H9 (cell line): ENCODE data around the gene ALKBH7. TPM values are rescaled to one million over a fixed set of nuclear protein-coding genes. Genes with fewer than 3 reads are reported as not detected.

Experiments used
- DNase-seq: peaks from one replicate; pipeline ENCODE4 v3.0.0-alpha.2; 2017
- H2AFZ ChIP-seq: one replicate; pipeline ENCODE4 v1.6.1; 2013; ENCODE audit warnings: mild to moderate bottlenecking, low read length, control low read depth, moderate library complexity
- H2AK5ac ChIP-seq: 2 replicates; pipeline ENCODE4 v1.6.1; 2013; ENCODE audit warnings: low read length, control low read depth, mixed read lengths; ENCODE audit not compliant: insufficient read length
- H2BK120ac ChIP-seq: one replicate; pipeline ENCODE4 v1.6.1; 2013; ENCODE audit warnings: low read depth, mild to moderate bottlenecking, low read length, control low read depth, inconsistent platforms; ENCODE audit not compliant: poor library complexity, severe bottlenecking
- H2BK12ac ChIP-seq: 2 replicates; pipeline ENCODE4 v1.6.1; 2013; ENCODE audit warnings: low read length, control low read depth, mixed read lengths, low read depth; ENCODE audit not compliant: insufficient read length
- H2BK15ac ChIP-seq: 2 replicates; pipeline ENCODE4 v1.6.1; 2013; ENCODE audit warnings: low read depth, low read length, control low read depth
- H2BK20ac ChIP-seq: one replicate; pipeline ENCODE4 v1.6.1; 2013; ENCODE audit warnings: low read depth, mild to moderate bottlenecking, low read length, control low read depth, inconsistent platforms; ENCODE audit not compliant: poor library complexity, severe bottlenecking
- H2BK5ac ChIP-seq: 2 replicates; pipeline ENCODE4 v1.6.1; 2013; ENCODE audit warnings: low read length, control low read depth, mixed read lengths; ENCODE audit not compliant: insufficient read length
- H3K14ac ChIP-seq: 2 replicates; pipeline ENCODE4 v1.6.1; 2013; ENCODE audit warnings: low read length, control low read depth; ENCODE audit not compliant: insufficient read depth
- H3K18ac ChIP-seq: 2 replicates; pipeline ENCODE4 v1.6.1; 2013; ENCODE audit warnings: low read depth, mild to moderate bottlenecking, mixed read lengths, low read length, control low read depth; ENCODE audit not compliant: insufficient read length
- H3K23ac ChIP-seq: 2 replicates; pipeline ENCODE4 v1.6.1; 2013; ENCODE audit warnings: low read length, control low read depth, mixed read lengths, low read depth; ENCODE audit not compliant: insufficient read length
- H3K23me2 ChIP-seq: 2 replicates; pipeline ENCODE4 v1.6.1; 2013; ENCODE audit warnings: low read depth, mild to moderate bottlenecking, mixed read lengths, low read length, control low read depth; ENCODE audit not compliant: insufficient read length, poor library complexity, severe bottlenecking
- H3K27ac ChIP-seq: 2 replicates; pipeline ENCODE4 v1.5.1; 2013; ENCODE audit warnings: low read length, control low read depth, mixed read lengths, low read depth; ENCODE audit not compliant: insufficient read length
- H3K27me3 ChIP-seq: 2 replicates; pipeline ENCODE4 v1.6.1; 2013; ENCODE audit warnings: low read length, control low read depth, inconsistent platforms; ENCODE audit not compliant: insufficient read depth
- H3K4ac ChIP-seq: 2 replicates; pipeline ENCODE4 v1.6.1; 2013; ENCODE audit warnings: low read depth, mild to moderate bottlenecking, control low read depth, inconsistent platforms, low read length, moderate library complexity
- H3K4me1 ChIP-seq: 2 replicates; pipeline ENCODE4 v1.6.1; 2013; ENCODE audit warnings: low read length, control low read depth, inconsistent platforms; ENCODE audit not compliant: insufficient read depth
- H3K4me2 ChIP-seq: 2 replicates; pipeline ENCODE4 v1.6.1; 2013; ENCODE audit warnings: low read length, control low read depth, mixed read lengths; ENCODE audit not compliant: insufficient read length, insufficient read depth
- H3K56ac ChIP-seq: 2 replicates; pipeline ENCODE4 v1.6.1; 2013; ENCODE audit warnings: low read depth, mild to moderate bottlenecking, mixed read lengths, low read length, control low read depth; ENCODE audit not compliant: insufficient read length
- H3K79me1 ChIP-seq: 2 replicates; pipeline ENCODE4 v1.6.1; 2013; ENCODE audit warnings: low read depth, mild to moderate bottlenecking, moderate library complexity, low read length, control low read depth, inconsistent platforms; ENCODE audit not compliant: insufficient read depth, poor library complexity, severe bottlenecking
- H3K79me2 ChIP-seq: 2 replicates; pipeline ENCODE4 v1.6.1; 2013; ENCODE audit warnings: low read length, control low read depth, inconsistent platforms; ENCODE audit not compliant: insufficient read depth
- H3K9ac ChIP-seq: 2 replicates; pipeline ENCODE4 v1.6.1; 2013; ENCODE audit warnings: low read length, control low read depth, mixed read lengths; ENCODE audit not compliant: insufficient read length; ENCODE audit errors: extremely low read depth
- H3K9me3 ChIP-seq: one replicate; pipeline ENCODE4 v1.6.1; 2013; ENCODE audit warnings: low read depth, low read length, inconsistent platforms; ENCODE audit not compliant: control insufficient read depth
- H3T11ph ChIP-seq: one replicate; pipeline ENCODE4 v1.6.1; 2013; ENCODE audit warnings: mild to moderate bottlenecking, low read length, control low read depth, inconsistent platforms
- H4K20me1 ChIP-seq: one replicate; pipeline ENCODE4 v1.6.1; 2013; ENCODE audit not compliant: control insufficient read depth, insufficient read length, insufficient read depth
- H4K5ac ChIP-seq: 2 replicates; pipeline ENCODE4 v1.6.1; 2013; ENCODE audit warnings: low read depth, mild to moderate bottlenecking, mixed read lengths, low read length, control low read depth; ENCODE audit not compliant: insufficient read length
- H4K8ac ChIP-seq: replicated peaks from 2 replicates; pipeline ENCODE4 v1.6.1; 2013; ENCODE audit warnings: low read length, control low read depth, mixed read lengths, low read depth; ENCODE audit not compliant: insufficient read length
- H4K91ac ChIP-seq: 2 replicates; pipeline ENCODE4 v1.6.1; 2013; ENCODE audit warnings: low read depth, mild to moderate bottlenecking, moderate library complexity, mixed read lengths, low read length, control low read depth; ENCODE audit not compliant: insufficient read length
- H3K27ac Mint-ChIP-seq, 3 experiments: 2 replicates in 2 of 3; 3 replicates in 1 of 3; pipeline ENCODE4 v1.8.0; 2020 to 2021; ENCODE audit warnings: mixed read lengths in 3 of 3, mild to moderate bottlenecking in 1 of 3, moderate library complexity in 1 of 3
- H3K27me3 Mint-ChIP-seq: 2 replicates; pipeline ENCODE4 v1.8.0; 2021; ENCODE audit warnings: low read depth, mild to moderate bottlenecking, moderate library complexity, mixed read lengths
- H3K36me3 Mint-ChIP-seq, 3 experiments: 2 replicates in 2 of 3; 3 replicates in 1 of 3; pipeline ENCODE4 v1.8.0; 2020 to 2021; ENCODE audit warnings: low read depth in 3 of 3, mixed read lengths in 3 of 3; ENCODE audit not compliant: insufficient read depth in 1 of 3
- H3K4me1 Mint-ChIP-seq, 2 experiments: 2 replicates each; pipeline ENCODE4 v1.8.0; 2020; ENCODE audit warnings: mixed read lengths in 2 of 2
- H3K4me3 Mint-ChIP-seq, 2 experiments: 2 replicates in 1 of 2; 3 replicates in 1 of 2; pipeline ENCODE4 v1.8.0; 2020 to 2021; ENCODE audit warnings: mild to moderate bottlenecking in 2 of 2, mixed read lengths in 2 of 2, moderate library complexity in 1 of 2
- H3K9me3 Mint-ChIP-seq, 2 experiments: 2 replicates in 1 of 2; 3 replicates in 1 of 2; pipeline ENCODE4 v1.8.0; 2020; ENCODE audit warnings: mild to moderate bottlenecking in 2 of 2, mixed read lengths in 2 of 2, moderate library complexity in 1 of 2
- WGBS: extraction: QIAGEN DNeasy Blood & Tissue Kit; methylation state at CpG from one replicate; pipeline ENCODE4 v1.1.7; 2013; ENCODE audit warnings: missing lambda C conversion rate, low lambda C conversion rate, mixed read lengths; ENCODE audit not compliant: insufficient read length; ENCODE audit errors: extremely low coverage; 5-methylcytosine and 5-hydroxymethylcytosine counted together
- total RNA-seq: library from RNA; stranded (reverse); gene quantifications from 2 replicates; pipeline ENCODE4 v1.2.1, GENCODE V29; 2021
- TF ChIP-seq, protein P1 (sequence below): fragments of 200-600 bp; sonication (generic); conservative IDR thresholded peaks from 3 replicates; pipeline ENCODE4 v1.8.0; 2021; ENCODE audit warnings: antibody characterized with exemption, mild to moderate bottlenecking

Gene ALKBH7
- total RNA-seq, 1 experiment from 2014 or later: 85.7 TPM

- TF ChIP-seq, protein P1, sequence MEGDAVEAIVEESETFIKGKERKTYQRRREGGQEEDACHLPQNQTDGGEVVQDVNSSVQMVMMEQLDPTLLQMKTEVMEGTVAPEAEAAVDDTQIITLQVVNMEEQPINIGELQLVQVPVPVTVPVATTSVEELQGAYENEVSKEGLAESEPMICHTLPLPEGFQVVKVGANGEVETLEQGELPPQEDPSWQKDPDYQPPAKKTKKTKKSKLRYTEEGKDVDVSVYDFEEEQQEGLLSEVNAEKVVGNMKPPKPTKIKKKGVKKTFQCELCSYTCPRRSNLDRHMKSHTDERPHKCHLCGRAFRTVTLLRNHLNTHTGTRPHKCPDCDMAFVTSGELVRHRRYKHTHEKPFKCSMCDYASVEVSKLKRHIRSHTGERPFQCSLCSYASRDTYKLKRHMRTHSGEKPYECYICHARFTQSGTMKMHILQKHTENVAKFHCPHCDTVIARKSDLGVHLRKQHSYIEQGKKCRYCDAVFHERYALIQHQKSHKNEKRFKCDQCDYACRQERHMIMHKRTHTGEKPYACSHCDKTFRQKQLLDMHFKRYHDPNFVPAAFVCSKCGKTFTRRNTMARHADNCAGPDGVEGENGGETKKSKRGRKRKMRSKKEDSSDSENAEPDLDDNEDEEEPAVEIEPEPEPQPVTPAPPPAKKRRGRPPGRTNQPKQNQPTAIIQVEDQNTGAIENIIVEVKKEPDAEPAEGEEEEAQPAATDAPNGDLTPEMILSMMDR: no peak
- peaks cover 43 to 79% (median 74%) of the 10 kb centered on the region in 3 experiments for H3K36me3 Mint-ChIP-seq
- Histone ChIP-seq H3K79me1 (peaks cover 7% of the 10 kb centered on the region), H3K79me2 (peaks cover 44% of the 10 kb centered on the region), H4K91ac (no peak overlapping the region), H3K27ac (no peak overlapping the region), H2AK5ac (no peak overlapping the region), H4K5ac (no peak overlapping the region), H3K18ac (no peak overlapping the region), H3K4ac (no peak overlapping the region), H2BK20ac (no peak overlapping the region), H2BK12ac (no peak overlapping the region), H2BK5ac (no peak overlapping the region), H3K14ac (no peak overlapping the region), H3T11ph (no peak overlapping the region), H2AFZ (no peak overlapping the region), H4K8ac (no peak overlapping the region), H3K4me2 (no peak overlapping the region), H3K4me1 (no peaks in the 10 kb centered on the region), H3K23ac (no peak overlapping the region), H2BK15ac (no peak overlapping the region), H2BK120ac (no peak overlapping the region), H4K20me1 (no peaks in the 10 kb centered on the region), H3K9ac (no peak overlapping the region), H3K23me2 (peaks cover 4% of the 10 kb centered on the region), H3K9me3 (no peaks in the 10 kb centered on the region), H3K27me3 (no peaks in the 10 kb centered on the region), H3K56ac (no peak overlapping the region)
- peaks cover 10 to 15% of the 10 kb centered on the region in 2 experiments for H3K4me1 Mint-ChIP-seq
- no peak for DNase-seq
- WGBS: no CpG with 5 or more reads among the region's 20 CpGs
- H3K27ac Mint-ChIP-seq: peak overlapping the region in 2 of 3 experiments; percentile 64 to 70; a peak in 2 of 7 replicates
- H3K9me3 Mint-ChIP-seq: peaks cover 6 to 8% of the 10 kb centered on the region in 2 experiments
- H3K27me3 Mint-ChIP-seq: peaks cover 4% of the 10 kb centered on the region; the same call in 1 of the 2 replicates
- H3K4me3 Mint-ChIP-seq: peak overlapping the region in 1 of 2 experiments; percentile 38; a peak in 1 of 5 replicates
These were observed 48.8 kb downstream of the ALKBH7 start for GRCh38 chr19:6421075-6422014.
